Neural progenitor cell (in vitro differentiated cells): ENCODE measurements around the gene ANGPTL7.

Source experiments
- CTCF ChIP-seq: fragments of 200-600 bp; sonication (generic); IDR thresholded peaks from 2 replicates; pipeline ENCODE4 v1.5.1; 2017; ENCODE audit warnings: antibody characterized with exemption, mild to moderate bottlenecking
- EZH2 ChIP-seq: fragments of 200-600 bp; sonication (generic); IDR thresholded peaks from 2 replicates; pipeline ENCODE4 v1.6.1; 2017; ENCODE audit warnings: antibody characterized with exemption, mild to moderate bottlenecking, moderate library complexity

GRCh38 chr1:11193376-11193775, 4.2 kb downstream of the ANGPTL7 start:
- TF ChIP-seq CTCF (no peak), EZH2 (no peak)
